KBM-7 (cell line): ENCODE data around the gene TOX2.
A peak's percentile ranks its signal among the peaks of the same experiment; 100 is the strongest.

ENCODE experiments used
- DNase-seq: peaks from one replicate; pipeline ENCODE4 v3.0.0-alpha.2; 2015
- in situ Hi-C: fragments of 300-500 bp; cut with MboI; formaldehyde crosslinking; loops from 2 replicates; pipeline ENCODE4 v1.14.3; 2020; ENCODE audit warnings: low sequenced_read_pairs, low pct_unique_long_range_greater_than_20kb, mixed read lengths

Gene TOX2

DNA sequence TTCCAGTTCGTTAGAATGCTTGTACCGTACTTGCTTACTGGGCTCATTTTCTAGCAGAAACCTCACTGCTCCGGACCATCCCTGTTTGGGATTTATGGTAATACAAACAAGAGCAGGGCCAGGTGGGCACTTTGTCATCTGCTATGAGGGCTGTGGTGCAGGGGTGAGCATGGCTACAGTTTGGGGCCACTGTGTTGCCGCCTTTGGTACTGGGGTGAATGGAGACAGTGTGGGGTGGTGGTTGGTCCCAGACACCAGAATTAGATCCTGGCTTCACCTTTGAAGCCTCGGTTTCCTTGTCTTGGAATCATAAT, 95.0 kb downstream of the TOX2 start:
- no peak for DNase-seq
- in situ Hi-C loops: no loop called here

DNA sequence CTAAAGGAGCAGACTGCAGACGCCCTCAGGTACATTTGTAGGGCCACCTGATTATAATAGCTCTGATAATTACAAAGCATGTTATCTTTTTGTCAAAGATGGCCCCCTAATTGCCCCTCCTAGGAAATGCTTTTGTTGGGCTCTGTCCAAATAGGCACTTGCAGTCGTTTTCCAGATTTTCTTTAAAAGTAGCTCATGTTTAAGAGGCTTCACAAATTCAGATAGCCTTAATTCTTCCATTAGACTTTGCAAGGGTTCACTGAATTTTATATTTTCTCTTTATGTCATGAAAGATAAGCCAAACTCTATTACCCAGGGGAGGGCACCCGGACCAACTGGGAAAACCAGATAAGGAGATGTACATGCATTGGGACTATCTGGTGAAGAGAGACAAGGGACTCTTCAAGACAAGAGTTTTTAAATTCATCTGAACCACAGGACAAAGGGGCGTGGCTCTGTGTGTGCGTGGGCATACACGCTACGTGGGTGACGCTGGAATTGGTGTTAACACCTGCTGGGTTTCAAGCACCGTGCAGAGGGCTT, 95.6 kb downstream of the TOX2 start:
- in situ Hi-C loops: no loop called here
- peak; percentile 16 for DNase-seq

- no peak for DNase-seq
- in situ Hi-C loops: no loop called here
Observed at GRCh38 chr20:44011251-44011940, 96.7 kb downstream of the TOX2 start.

GRCh38 chr20:44012466-44013226, 98.0 kb downstream of the TOX2 start:
- in situ Hi-C loops: no loop called here
- no peak for DNase-seq

- in situ Hi-C loops: no loop called here
- no peak for DNase-seq
Observed at GRCh38 chr20:44014807-44015732, 100.4 kb downstream of the TOX2 start.

- no peak for DNase-seq
- in situ Hi-C loops: no loop called here
Observed at GRCh38 chr20:44015733-44016103, 101.1 kb downstream of the TOX2 start.

GRCh38 chr20:44016525-44016924, 101.9 kb downstream of the TOX2 start:
- in situ Hi-C loops: no loop called here
- no peak for DNase-seq

DNA sequence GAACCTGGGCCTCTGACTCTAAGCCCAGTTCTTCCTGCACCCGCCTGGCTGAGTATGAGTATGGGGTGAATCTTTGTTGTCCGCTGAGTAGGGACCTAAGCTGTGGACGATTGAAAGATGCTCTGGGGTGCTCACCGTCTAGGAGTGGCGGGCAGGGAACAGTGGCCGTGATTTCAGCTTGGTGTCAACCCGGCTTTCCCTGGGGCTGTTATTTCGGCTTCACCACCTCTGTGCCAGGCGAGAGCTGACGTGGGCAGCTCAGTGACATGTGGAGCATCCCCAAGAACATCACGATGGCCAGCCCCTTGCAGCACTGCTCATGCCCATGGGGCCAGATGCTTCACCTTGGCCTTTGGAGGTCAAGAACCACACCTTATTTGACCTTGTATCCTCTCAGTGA, 102.6 kb downstream of the TOX2 start:
- no peak for DNase-seq
- in situ Hi-C loops: no loop called here

DNA sequence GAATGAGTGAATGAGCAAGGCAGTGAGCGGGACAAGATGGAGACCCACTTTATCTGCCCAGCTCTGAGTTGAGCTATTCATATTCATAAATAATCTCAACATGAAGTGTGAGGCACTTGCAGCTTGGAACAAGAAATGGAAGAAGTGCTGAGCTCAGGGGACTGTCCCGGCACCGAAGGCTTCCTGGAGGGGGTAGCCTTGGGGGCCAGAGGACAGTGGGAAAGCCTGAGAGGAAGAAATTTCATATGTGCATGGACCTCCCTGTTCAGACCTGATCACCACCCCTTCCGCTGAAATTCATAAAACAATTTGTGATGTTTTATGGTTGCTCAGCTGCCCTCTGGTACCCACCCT, 103.2 kb downstream of the TOX2 start:
- in situ Hi-C loops: no loop called here
- DNase-seq: no peak

GRCh38 chr20:44018259-44018941, 103.7 kb downstream of the TOX2 start:
- DNase-seq: no peak
- in situ Hi-C loops: no loop called here

- in situ Hi-C loops: no loop called here
- no peak for DNase-seq
Observed at GRCh38 chr20:44018942-44019637, 104.4 kb downstream of the TOX2 start.

- no peak for DNase-seq
- in situ Hi-C loops: no loop called here
Observed at GRCh38 chr20:44019638-44020335, 105.1 kb downstream of the TOX2 start.

DNA sequence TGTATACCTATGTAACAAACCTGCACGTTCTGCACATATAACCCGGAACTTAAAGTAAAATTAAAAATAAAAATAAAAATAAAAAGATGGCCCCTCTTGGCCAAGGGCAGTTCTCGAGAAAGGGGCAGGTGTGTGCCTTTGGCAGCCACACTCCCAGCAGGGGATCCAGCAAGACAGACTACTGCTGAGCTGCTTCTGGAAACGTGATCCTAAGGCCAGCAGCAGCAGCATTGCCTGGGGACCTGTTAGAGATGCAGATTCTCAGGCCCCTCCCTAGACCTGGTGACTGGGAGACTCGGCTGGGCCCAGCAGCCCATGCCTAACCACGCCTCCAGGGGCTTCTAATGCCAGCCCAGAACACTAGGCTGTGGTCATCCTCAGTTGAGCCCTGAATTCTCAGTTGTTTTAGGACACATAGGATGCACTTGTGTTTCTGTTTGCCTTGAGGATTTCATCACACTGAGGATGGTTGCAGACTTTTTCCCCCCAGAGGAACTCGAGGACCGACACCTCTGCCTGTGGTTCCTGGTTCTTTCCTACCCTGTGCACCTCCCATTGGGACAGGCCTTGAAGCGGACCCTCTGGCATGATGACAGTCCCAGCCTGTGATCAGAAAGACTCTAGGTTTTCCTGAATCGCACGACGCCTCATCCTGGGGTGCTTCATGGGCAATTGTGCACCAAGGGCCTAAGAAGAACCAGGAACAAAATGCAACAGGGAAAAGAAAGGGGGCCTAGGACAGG, 105.9 kb downstream of the TOX2 start:
- in situ Hi-C loops: no loop called here
- no peak for DNase-seq

DNA sequence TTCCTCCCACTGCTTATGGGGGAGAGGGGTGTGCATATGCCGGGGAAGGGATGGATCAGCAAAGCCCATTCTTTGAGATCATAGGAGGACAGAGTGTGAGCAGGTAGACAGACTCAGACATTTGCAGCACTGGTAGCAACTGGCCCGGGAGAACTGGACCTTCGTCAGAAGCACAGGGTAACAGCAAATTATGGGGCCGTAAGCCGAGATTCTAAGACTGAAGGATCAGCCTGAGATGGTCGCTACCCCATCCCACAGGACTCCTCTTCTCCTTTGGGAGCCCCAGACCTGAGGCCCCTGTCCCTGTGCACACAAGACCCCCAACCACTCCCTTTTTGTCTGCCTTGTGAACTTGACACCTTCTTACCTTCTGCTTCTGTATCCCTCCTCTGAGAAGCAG, 106.5 kb downstream of the TOX2 start:
- in situ Hi-C loops: no loop called here
- DNase-seq: no peak

GRCh38 chr20:44021900-44022299, 107.2 kb downstream of the TOX2 start:
- in situ Hi-C loops: no loop called here
- no peak for DNase-seq

DNA sequence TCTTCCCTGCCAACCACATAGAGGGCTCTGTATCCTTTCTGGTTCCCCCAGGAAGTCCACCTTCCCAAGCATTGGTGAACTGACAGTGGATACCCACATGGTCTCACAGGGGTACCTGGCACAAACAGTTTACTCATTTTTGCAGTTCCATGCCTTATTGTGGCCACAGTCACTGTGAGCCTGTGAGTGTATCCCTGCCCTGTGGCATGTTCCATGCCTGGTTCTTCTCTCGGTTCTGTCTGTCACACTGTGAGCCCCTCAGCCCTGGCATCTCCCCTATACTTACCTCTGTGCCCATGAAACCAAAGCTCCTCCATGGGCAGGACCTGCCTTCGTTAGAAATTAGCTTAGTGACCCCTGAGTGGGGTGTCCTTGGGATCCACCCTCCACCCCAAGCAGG, 107.8 kb downstream of the TOX2 start:
- in situ Hi-C loops: no loop called here
- no peak for DNase-seq

GRCh38 chr20:44023515-44024371, 109.1 kb downstream of the TOX2 start:
- in situ Hi-C loops: no loop called here
- DNase-seq: no peak
